Ishikawa (cell line): ENCODE results near the gene TMC6.

Experiments
- CREB1 ChIP-seq: IDR thresholded peaks from 2 replicates; pipeline ENCODE4 v1.6.1; 2012; ENCODE audit warnings: low read depth
- EP300 ChIP-seq: IDR thresholded peaks from 2 replicates; pipeline ENCODE4 v1.6.1; 2012; ENCODE audit warnings: borderline replicate concordance
- FOXM1 ChIP-seq: IDR thresholded peaks from 2 replicates; pipeline ENCODE4 v1.6.1; 2012; ENCODE audit warnings: low read depth, borderline replicate concordance
- MAX ChIP-seq: IDR thresholded peaks from 2 replicates; pipeline ENCODE4 v1.6.1; 2012
- NFIC ChIP-seq: IDR thresholded peaks from 2 replicates; pipeline ENCODE4 v1.6.1; 2012
- RAD21 ChIP-seq: IDR thresholded peaks from 2 replicates; pipeline ENCODE4 v1.6.1; 2012; ENCODE audit warnings: low read depth
- TAF1 ChIP-seq: IDR thresholded peaks from 2 replicates; pipeline ENCODE4 v1.6.1; 2012; ENCODE audit warnings: low read depth, mild to moderate bottlenecking
- YY1 ChIP-seq: IDR thresholded peaks from 2 replicates; pipeline ENCODE4 v1.6.1; 2012; ENCODE audit warnings: low read depth
- ZBTB7A ChIP-seq: IDR thresholded peaks from 2 replicates; pipeline ENCODE4 v1.6.1; 2012; ENCODE audit warnings: low read depth
- TF ChIP-seq, protein P1 (sequence below): IDR thresholded peaks from 2 replicates; pipeline ENCODE4 v1.6.1; 2012; ENCODE audit warnings: low read depth, mild to moderate bottlenecking

DNA sequence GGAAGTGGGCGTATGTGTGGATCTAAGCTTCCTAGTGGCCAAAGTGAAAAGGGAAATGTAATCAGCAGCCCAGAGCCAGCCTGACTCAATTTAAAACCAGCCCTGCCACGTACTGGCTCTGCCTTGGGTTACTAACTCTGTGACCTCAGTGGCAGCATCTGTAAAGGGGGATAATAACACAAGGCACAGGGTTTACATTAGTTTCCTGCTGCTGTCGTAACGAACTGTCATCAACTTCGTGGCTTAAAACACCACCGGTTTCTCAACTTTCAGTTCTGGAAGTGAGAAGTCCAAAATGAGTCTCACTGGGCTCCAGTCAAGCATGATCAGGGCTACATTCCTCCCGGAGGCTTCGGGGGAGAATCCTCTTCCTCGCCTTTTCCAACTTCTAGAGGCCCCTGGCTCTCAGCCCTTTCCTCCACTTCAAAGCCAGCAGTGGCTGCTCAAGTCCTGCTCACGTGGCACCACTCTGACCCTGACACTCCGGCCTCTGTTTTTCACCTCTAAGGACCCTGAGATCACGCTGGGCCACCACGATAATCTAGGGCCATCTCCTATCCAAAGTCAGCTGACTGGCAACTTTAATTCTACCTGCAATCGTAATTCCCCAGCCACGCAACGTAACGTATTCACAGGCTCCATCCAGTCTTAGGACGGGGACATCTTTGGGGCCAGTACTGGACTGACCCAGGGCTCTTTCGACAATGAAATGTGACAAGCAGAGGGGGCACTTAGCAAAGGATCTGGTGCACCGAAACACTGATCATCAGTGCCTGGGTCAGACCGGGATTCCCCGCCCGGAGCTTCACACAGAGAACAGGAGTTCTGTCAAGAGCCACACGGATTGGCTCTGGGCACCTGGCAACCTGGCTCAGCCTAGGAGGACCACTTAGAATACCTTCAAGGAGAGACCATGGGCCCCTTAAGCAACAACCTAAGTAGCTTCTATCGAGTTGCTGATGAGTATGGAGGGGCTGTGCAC is 14.5 kb downstream of the TMC6 start:
- no peak for TF ChIP-seq YY1
- TF ChIP-seq MAX: no peak
- TF ChIP-seq ZBTB7A: no peak
- no peak for TF ChIP-seq EP300
- TF ChIP-seq TAF1: no peak
- TF ChIP-seq, protein P1, sequence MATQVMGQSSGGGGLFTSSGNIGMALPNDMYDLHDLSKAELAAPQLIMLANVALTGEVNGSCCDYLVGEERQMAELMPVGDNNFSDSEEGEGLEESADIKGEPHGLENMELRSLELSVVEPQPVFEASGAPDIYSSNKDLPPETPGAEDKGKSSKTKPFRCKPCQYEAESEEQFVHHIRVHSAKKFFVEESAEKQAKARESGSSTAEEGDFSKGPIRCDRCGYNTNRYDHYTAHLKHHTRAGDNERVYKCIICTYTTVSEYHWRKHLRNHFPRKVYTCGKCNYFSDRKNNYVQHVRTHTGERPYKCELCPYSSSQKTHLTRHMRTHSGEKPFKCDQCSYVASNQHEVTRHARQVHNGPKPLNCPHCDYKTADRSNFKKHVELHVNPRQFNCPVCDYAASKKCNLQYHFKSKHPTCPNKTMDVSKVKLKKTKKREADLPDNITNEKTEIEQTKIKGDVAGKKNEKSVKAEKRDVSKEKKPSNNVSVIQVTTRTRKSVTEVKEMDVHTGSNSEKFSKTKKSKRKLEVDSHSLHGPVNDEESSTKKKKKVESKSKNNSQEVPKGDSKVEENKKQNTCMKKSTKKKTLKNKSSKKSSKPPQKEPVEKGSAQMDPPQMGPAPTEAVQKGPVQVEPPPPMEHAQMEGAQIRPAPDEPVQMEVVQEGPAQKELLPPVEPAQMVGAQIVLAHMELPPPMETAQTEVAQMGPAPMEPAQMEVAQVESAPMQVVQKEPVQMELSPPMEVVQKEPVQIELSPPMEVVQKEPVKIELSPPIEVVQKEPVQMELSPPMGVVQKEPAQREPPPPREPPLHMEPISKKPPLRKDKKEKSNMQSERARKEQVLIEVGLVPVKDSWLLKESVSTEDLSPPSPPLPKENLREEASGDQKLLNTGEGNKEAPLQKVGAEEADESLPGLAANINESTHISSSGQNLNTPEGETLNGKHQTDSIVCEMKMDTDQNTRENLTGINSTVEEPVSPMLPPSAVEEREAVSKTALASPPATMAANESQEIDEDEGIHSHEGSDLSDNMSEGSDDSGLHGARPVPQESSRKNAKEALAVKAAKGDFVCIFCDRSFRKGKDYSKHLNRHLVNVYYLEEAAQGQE: no peak
- no peak for TF ChIP-seq CREB1
- TF ChIP-seq NFIC: no peak
- TF ChIP-seq FOXM1: no peak
- TF ChIP-seq RAD21: no peak
